K562 (cell line): ENCODE data around the gene STS.

Experiments used
- HMGN3 ChIP-seq: IDR thresholded peaks from 2 replicates; pipeline ENCODE4 v1.6.1; 2011; ENCODE audit warnings: borderline replicate concordance, low read depth, mild to moderate bottlenecking, mixed read lengths, low read length; ENCODE audit not compliant: insufficient read length; ENCODE audit errors: extremely low read depth
- ZBTB2 ChIP-seq: fragments of 450-650 bp; IDR thresholded peaks from 2 replicates; pipeline ENCODE4 v1.6.1; 2016; ENCODE audit warnings: antibody characterized with exemption
- ZNF584 ChIP-seq: fragments of 200-800 bp; sonication (Bioruptor generic); IDR thresholded peaks from 2 replicates; pipeline ENCODE4 v1.6.1; 2016; ENCODE audit warnings: low read depth, mild to moderate bottlenecking, missing genetic modification characterization, missing compliant biosample characterization
- TF ChIP-seq, protein P1 (sequence below), 3 experiments: IDR thresholded peaks in 2 of 3; conservative IDR thresholded peaks in 1 of 3; 2 replicates each; pipeline ENCODE4 v1.5.1; 2011 to 2012; ENCODE audit warnings: low read length in 3 of 3, mild to moderate bottlenecking in 3 of 3, control low read depth in 2 of 3, improper control_type of control experiment in 1 of 3, inconsistent platforms in 1 of 3, low read depth in 1 of 3, mixed read lengths in 1 of 3, moderate library complexity in 1 of 3; ENCODE audit not compliant: insufficient read depth in 2 of 3
- TF ChIP-seq, protein P2 (sequence below): IDR thresholded peaks from 3 replicates; pipeline ENCODE4 v1.6.1; 2011; ENCODE audit warnings: borderline replicate concordance, mild to moderate bottlenecking, moderate library complexity; ENCODE audit not compliant: insufficient read length; ENCODE audit errors: extremely low read depth

GRCh38 chrX:7168371-7168770 is 20.9 kb downstream of the STS start:
- TF ChIP-seq, protein P1, sequence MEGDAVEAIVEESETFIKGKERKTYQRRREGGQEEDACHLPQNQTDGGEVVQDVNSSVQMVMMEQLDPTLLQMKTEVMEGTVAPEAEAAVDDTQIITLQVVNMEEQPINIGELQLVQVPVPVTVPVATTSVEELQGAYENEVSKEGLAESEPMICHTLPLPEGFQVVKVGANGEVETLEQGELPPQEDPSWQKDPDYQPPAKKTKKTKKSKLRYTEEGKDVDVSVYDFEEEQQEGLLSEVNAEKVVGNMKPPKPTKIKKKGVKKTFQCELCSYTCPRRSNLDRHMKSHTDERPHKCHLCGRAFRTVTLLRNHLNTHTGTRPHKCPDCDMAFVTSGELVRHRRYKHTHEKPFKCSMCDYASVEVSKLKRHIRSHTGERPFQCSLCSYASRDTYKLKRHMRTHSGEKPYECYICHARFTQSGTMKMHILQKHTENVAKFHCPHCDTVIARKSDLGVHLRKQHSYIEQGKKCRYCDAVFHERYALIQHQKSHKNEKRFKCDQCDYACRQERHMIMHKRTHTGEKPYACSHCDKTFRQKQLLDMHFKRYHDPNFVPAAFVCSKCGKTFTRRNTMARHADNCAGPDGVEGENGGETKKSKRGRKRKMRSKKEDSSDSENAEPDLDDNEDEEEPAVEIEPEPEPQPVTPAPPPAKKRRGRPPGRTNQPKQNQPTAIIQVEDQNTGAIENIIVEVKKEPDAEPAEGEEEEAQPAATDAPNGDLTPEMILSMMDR (IDR thresholded peaks at IDR 0.05 in 2 of 3, conservative IDR thresholded peaks at IDR 0.05 in 1 of 3; ENCODE audit: insufficient read depth in 2 of 3, low read depth in 1 of 3, low read length in 3 of 3) = no peak
- TF ChIP-seq ZBTB2 = no peak
- no peak for TF ChIP-seq ZNF584 (CRISPR knock-in tag)
- no peak for TF ChIP-seq HMGN3
- TF ChIP-seq, protein P2, sequence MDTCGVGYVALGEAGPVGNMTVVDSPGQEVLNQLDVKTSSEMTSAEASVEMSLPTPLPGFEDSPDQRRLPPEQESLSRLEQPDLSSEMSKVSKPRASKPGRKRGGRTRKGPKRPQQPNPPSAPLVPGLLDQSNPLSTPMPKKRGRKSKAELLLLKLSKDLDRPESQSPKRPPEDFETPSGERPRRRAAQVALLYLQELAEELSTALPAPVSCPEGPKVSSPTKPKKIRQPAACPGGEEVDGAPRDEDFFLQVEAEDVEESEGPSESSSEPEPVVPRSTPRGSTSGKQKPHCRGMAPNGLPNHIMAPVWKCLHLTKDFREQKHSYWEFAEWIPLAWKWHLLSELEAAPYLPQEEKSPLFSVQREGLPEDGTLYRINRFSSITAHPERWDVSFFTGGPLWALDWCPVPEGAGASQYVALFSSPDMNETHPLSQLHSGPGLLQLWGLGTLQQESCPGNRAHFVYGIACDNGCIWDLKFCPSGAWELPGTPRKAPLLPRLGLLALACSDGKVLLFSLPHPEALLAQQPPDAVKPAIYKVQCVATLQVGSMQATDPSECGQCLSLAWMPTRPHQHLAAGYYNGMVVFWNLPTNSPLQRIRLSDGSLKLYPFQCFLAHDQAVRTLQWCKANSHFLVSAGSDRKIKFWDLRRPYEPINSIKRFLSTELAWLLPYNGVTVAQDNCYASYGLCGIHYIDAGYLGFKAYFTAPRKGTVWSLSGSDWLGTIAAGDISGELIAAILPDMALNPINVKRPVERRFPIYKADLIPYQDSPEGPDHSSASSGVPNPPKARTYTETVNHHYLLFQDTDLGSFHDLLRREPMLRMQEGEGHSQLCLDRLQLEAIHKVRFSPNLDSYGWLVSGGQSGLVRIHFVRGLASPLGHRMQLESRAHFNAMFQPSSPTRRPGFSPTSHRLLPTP = no peak
